LoVo (cell line): ENCODE measurements around the gene CELA2B.
"Not testable (repeated sequence)": the region's sequence is repeated elsewhere in the genome, so short reads cannot be mapped to it uniquely, and the experiment has no call there.

Experiments
- DNase-seq: peaks from one replicate; pipeline ENCODE4 v3.0.0-alpha.2; 2016; ENCODE audit warnings: low spot score

CELA2B gene

DNA sequence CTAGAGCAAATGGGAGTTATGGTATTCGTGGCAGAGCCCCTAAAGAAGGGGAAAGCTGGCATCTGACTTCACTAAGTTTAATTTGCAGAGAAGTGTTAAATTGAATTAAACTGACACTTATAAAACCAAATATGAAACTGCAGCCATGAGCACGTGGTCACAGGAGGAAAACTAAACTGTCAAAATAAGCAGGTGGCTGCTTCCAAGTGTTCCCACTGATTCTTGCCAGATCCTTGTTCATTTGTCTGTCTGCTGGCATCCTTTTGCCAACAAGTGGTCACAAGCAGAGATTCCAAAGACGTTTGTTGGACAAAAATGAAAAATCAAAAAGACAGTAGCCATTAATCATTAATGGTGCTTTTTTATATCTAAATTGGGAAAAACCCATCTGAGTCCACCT lies 6.5 kb upstream of the CELA2B start:
- DNase-seq = no peak

DNA sequence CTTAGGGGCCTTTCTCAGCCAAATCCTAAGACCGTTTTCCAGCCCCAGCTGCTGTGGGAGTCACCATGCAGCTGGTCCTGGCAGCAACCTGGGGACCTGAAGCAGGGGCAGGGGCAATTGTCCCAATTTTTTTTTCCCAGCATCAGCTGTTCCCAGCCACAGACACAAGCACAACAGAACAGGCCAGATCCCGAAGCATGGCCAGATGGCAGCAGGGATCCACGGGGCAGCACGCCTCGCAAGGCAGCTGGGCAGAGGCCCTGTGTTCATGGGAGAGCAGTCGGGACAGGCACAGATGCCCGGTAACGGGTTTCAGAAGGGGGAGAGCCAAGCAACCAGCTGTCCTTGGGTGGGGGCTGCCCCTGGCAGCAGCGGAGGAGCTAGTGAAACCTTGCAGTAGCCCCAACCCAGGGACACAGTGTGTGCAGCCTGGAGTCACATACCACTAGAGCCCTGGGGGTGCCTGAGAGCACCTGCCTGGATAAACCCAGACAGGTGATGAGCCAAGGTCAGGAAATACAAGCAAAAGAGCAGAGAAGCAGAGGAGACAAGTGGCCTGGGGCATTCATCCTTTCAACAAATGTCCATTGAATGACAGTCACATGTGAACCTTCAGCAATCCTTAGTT lies 6.0 kb upstream of the CELA2B start:
- not testable (repeated sequence) for DNase-seq

DNA sequence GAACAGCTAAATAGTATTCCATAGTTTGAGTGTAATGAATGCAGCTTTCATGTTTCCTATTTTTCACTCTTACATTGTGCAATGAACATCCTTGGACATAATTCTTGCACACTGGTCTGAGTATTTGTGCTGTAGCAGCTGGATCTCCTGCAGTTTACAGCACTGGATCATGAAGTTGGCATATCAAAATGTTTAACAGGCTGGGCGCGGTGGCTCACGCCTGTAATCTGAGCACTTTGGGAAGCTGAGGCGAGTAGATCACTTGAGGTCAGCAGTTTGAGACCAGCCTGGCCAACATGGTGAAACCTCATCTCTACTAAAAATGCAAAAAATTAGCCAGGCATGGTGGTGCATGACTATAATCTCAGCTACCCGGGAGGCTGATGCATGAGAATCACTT lies 4.8 kb upstream of the CELA2B start:
- DNase-seq = not testable (repeated sequence)

DNA sequence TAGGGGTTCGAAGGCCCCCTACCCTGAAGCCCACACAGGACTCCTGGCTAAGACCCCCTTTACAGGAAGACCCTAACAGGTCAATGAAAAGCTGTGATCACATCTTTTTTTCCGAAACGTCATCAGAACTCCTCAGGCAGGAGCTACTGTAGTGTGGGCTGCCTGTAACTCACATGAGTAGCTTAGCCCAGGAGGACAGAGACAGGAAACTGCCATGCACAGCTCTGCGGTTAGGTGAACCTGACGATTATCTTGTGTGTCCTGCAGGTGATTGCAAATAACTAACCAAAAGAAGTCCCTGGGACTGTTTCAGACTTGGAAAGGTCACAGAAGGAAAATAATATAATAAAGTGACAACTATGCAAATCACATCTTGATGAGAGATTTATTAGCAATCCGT lies 4.2 kb upstream of the CELA2B start:
- not testable (repeated sequence) for DNase-seq

DNA sequence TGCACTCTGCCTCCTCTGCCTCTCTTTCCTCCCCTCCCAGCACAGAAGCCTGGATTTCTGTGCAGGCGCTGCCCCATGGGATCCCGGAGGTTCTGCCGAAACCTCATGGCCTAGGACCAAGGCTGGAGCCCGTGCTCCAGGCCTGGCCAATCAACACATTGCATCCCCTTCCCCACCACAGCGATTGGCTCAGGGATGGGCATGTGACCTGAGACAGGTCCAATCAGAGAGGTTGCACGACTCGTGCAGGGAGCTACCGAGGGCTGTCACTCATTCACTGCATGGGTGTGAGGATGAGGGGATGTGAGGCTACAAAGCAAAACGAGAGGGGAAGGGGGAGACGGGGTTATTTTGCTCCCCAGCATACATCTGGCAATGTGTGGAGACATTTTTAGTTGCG lies 3.3 kb upstream of the CELA2B start:
- DNase-seq = no peak

DNA sequence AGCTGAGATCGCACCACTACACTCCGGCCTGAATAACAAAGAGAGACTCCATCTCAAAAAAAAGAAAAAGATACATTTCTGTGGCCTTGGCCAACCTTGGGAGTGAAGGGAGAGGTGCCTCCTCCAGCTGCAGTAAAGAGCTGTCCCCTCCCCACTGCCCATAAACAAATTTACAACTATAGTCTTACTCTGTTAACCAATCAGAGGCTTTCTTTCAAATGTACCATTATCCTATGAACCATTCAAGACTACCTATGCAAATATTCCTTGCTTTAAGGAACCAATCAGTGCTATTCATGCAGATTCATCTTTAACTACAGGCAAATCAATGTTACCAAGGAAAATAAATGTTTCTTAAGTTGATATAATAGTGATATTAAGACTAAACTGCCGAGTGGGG lies 1.0 kb downstream of the CELA2B start:
- DNase-seq = no peak

DNA sequence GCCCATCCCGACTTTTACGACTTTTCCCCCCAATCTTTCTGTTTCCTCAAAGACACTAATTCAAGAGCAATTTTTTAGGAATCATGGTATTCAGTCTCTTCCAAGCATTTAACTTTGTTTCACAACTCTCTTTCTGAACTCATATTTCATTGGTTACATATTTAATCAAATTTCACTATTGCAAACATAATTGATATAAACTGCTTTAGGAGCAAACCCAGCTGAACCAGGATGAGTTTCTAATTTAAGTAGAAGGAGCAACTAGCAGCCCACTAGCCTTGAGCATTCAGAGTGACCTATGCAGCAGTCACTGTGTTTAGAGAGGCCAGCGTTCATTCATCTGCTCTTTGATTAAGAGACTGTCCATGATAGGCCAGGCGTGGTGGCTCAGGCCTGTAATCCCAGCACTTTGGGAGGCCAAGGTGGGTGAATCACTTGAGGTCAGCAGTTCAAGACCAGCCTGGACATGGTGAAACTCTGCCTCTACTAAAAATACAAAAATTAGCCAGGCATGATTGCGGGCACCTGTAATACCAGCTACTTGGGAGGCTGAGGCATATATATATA lies 1.8 kb downstream of the CELA2B start:
- no peak for DNase-seq

DNA sequence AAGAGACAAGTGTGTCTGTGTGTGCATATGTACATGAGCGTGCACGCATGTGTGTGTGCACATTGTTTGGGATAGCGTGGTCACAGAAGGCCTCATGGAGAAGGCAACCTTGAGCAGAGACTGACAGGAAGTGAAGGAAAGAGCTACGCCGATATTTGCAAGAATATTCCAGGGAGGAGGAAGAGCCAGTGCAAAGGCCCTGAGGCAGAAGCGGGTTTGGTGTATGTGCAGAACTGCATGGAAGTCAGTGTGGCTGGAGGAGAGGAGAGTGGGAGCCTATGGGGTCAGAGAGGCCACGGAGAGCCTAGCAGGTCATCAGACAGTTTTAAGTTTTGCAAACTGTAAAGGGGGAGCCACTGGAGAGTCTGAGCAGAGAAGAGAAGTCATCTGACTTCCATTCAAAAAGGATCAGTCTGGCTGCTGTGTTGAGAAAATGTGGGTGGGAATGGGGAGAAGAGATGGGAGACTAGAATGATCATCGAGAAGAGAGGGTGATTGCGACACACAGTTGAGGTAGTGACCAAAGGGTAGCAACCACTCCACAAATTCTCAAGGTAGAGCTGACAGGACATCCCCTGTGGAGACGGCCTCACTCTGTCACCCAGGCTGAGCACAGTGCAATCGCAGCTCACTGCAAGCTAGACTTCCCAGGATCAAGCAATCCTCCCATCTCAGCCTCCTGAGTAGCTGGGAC lies 3.9 kb downstream of the CELA2B start:
- DNase-seq = no peak

DNA sequence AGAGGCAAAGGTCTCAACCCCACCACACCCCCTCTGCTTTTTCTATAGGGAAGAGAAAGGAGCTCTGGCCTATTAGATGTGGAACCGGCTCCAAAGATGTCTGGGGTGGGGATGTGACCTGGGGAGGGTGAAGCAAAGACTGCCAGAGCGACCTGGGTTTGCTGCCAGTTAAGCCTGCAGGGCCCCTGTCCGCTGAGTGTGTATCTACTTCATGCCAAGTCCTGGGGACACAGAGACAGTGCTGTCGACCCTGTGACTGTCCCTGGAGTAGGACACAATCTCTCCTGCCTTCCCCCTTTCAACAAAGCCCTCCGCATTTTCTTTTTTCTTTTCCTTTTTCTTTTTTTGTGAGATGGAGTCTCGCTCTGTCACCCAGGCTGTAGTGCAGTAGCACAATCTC lies 6.6 kb downstream of the CELA2B start:
- DNase-seq = not testable (repeated sequence)

DNA sequence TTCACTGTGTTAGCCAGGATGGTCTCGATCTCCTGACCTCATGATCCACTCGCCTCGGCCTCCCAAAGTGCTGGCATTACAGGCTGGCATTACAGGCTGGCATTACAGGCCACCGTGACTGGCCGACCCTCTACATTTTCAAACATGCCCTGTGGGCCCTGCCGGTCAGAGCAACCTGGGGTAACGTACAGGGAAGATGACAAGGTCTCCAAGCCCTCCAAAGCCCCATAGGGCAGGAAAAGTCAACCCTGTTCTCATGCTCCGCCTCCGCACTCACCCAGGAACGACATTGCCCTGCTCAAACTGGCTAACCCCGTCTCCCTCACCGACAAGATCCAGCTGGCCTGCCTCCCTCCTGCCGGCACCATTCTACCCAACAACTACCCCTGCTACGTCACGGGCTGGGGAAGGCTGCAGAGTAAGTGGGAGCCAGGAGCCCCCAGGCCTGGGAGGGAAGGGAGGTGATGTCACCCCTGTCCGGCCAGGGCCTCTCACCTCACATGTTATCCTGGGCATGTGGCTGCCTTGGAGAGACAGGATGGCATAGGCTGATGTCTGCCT lies 7.2 kb downstream of the CELA2B start:
- not testable (repeated sequence) for DNase-seq

DNA sequence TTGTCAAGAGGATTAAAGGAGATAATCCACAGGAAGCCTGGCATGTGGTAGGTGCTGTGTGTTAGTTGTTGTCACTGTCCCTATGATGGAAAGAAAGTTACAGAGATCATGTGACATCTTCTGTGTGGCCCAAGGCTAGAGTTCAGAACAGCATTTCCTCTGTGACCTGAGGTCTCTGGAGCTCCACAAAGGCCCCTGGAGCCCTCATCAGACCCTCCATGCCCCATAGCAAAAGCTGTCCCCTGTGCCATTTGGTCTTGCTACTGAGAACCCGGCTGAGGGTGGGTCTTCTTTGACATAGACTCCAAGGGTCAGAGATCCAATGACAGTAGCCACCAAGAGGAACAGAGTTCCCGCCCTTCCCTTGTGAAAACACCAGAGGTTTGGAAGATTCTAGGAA lies 8.1 kb downstream of the CELA2B start:
- no peak for DNase-seq

DNA sequence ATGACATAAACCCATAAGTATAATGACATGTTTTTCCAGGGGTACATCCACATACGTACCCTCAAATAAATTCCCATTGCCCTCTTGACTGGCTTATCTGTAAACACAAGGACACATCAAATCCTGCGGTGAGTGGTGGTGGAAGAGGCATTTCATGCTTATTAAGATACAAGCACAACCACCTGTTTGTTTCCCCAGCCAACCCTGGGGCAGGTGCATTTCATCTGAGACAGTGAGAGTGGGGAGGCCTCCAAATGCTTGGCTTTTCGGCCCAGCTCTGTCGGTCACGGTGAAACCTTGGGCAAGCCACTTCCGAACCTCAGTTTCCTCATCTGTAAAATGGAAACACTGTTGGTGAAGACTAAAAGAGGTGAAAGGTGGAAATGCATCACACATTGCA lies 8.5 kb downstream of the CELA2B start:
- DNase-seq = not testable (repeated sequence)

DNA sequence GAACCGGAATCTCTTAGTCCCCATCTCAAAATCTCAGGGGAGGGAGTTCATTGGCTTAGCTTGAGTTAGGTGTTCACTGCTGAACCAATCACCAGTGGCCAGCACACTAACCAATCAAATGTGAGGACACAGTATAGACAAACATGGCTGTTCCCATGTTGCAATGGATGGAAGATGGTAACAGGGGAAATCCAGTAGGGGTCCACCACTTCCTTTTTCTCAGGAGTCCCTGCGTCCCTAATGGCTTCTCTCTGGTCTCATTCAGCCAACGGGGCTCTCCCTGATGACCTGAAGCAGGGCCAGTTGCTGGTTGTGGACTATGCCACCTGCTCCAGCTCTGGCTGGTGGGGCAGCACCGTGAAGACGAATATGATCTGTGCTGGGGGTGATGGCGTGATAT lies 9.7 kb downstream of the CELA2B start:
- DNase-seq = no peak

DNA sequence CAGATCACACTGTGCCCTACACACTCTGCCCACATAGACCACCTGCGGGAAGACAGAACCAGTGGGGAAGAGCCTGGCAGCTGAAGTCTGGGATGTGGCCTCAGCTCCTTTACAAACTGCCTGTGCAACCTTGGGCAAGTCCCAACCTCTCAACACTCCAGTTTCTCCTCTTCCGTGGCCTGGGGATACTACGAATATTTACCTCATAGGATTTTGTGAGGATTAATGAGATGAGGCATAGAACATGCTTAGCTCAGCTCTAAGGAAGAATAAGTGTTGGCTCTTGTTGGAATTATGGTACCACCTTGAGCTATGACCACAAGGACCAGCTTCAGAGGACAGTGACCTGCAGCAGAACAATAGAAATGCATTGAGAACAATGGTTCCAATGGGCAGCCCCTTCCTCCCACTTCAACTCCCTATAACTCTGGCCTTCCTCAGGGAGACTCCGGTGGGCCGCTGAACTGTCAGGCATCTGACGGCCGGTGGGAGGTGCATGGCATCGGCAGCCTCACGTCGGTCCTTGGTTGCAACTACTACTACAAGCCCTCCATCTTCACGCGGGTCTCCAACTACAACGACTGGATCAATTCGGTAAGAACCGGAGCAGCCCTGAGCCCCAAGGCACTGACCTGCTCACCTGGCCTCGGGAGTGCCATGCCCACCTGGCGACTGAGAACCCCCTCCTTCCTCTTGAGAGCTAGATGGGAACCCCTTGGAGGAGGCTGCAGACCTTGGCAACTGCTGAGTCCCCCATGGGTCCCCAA lies 11.1 kb downstream of the CELA2B start:
- DNase-seq = not testable (repeated sequence)

DNA sequence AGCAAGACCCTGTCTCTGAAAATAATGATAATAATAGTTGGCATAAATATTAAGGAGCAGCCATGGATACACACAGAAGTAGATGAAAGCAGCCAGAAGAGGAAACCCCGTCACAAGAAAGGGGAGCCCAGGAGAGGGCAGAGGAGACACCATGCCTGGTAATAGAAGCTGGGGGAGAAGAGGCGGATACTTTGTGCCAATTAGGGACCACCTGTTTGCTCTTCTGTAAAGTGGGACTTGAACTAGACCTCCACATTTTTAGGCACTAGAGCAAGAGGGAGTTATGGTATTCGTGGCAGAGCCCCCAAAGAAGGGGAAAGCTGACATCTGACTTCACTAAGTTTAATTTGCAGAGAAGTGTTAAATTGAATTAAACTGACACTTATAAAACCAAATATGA lies 12.5 kb downstream of the CELA2B start:
- no peak for DNase-seq

DNA sequence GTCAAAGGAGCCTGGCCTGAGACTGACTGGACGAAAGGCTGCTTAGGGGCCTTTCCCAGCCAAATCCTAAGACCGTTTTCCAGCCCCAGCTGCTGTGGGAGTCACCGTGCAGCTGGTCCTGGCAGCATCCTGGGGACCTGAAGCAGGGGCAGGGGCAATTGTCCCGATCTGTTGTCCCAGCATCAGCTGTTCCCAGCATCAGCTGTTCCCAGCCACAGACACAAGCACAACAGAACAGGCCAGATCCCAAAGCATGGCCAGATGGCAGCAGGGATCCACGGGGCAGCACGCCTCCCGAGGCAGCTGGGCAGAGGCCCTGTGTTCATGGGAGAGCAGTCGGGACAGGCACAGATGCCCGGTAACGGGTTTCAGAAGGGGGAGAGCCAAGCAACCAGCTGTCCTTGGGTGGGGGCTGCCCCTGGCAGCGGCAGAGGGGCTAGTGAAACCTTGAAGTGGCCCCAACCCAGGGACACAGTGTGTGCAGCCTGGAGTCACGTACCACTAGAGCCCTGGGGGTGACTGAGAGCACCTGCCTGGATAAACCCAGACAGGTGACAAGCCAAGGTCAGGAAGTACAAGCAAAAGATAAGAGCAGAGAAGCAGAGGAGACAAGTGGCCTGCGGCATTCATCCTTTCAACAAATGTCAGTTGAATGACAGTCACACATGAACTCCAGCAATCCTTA lies 13.3 kb downstream of the CELA2B start:
- DNase-seq = no peak

DNA sequence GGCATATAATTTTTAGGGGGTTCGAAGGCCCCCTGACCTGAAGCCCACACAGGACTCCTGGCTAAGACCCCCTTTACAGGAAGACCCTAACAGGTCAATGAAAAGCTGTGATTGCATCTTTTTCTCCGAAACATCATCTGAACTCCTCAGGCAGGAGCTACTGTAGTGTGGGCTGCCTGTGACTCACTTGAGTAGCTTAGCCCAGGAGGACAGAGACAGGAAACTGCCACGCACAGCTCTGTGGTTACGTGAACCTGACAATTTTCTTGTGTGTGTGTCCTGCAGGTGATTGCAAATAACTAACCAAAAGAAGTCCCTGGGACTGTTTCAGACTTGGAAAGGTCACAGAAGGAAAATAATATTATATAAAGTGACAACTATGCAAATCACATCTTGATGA lies 15.1 kb downstream of the CELA2B start:
- not testable (repeated sequence) for DNase-seq

DNA sequence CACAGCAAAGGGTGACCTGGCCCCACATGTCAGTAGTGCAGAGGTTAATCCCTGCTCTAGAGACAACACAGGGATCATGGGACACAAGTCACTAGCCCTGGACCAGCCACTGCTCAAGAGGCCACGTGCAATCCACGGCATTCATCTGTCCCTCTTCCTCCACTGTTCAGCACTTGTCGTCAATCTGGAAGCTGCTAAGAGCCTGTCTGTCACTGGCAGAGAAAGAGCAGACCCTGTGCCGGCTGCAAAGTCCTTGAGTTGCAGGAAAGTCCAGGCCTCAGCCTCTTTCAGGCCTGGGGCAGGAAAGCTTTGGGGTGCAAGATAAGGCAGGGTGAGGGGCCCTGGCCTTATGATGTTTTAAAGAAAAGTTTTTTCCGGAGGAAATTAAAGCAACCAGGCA lies 16.7 kb downstream of the CELA2B start:
- DNase-seq = no peak

DNA sequence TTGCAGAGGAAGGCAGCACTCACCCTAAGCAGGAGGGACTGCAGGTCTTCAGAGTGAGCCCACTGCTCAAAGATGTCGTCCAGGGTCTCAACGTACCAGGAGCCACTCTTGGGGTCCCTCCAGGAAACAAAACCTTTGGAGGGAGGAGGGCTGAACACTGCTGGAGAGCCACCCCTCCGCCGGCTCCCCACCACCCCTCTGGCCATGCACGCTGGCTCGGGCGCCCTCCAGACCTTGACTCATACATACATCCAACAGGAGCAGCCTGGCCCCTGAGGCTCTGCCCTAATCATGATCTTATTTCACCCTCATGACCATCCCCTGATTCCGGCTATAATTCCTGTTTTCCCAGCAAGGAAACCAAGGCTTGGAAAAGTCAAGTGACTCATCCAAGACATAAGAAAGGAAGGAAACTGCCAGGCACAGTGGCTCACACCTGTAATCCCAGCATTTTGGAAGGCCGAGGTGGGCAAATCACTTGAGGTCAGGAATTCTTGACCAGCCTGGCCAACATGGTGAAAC lies 18.0 kb downstream of the CELA2B start:
- DNase-seq = no peak

DNA sequence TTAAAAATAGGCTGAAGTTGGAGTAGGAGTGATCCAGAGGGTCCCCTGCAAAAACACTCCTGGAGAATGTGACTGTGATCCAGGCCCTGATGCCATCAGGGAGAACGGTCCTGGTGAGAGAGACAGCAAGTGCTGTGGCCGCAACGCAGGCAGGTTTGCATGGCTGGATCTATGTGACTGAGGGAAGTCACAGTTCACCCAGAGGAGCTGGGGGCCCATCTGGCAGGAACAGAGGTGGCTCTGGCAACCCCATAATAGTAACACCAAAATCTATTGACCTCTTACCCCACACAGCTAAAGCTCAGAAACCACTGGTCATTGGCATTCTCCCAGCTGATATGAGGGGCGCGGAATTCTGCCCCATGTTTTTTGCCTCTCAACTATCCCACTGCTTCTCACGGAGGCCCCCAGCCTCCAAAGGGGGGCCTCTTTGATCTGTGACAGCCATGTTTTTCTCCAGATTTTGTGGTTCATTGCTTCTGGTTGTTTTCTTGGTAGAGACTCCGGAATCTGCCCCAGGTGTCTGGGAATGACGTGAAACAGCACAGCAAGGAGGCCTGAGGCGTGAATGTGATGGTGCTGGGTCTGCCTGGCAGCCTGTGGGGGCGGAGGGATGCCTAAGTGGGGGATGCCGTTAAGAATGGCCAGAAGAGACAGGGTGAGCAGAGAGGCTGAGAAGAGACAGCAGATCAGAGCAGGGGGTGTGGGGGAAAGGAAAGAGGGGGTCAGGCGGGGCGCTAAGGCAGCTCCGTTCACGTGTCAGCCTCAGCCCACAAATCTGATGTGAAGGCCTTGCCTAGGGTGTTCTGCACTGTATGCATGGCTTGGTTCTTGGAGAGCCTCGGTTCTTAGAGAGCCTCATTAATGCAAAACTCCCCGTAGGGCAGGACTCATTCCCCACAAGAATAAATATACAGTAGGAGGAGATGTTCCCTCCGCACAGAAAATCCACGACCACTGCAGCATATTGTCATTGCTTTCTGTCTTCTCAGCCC lies 24.6 kb downstream of the CELA2B start:
- DNase-seq = no peak
